PFSK-1 (cell line): ENCODE results near the gene DCUN1D3.

Experiments used
- POLR2AphosphoS5 ChIP-seq: IDR thresholded peaks from 2 replicates; pipeline ENCODE4 v1.6.1; 2012; ENCODE audit warnings: low read depth, mild to moderate bottlenecking, control low read depth, low read length, moderate library complexity
- TAF1 ChIP-seq: IDR thresholded peaks from 2 replicates; pipeline ENCODE4 v1.6.1; 2012; ENCODE audit warnings: low read length, control low read depth, borderline replicate concordance; ENCODE audit not compliant: insufficient read depth

GRCh38 chr16:20867585-20867984, 32.6 kb downstream of the DCUN1D3 start:
- TF ChIP-seq POLR2AphosphoS5 (no peak), TAF1 (no peak)
